Measurements from ENCODE around the gene EXOC3L4. TPM values are rescaled to one million over a fixed set of nuclear protein-coding genes. Genes with fewer than 3 reads are reported as not detected.

Gene EXOC3L4
- total RNA-seq, 1 experiment from 2014 or later, result not detected

DNA sequence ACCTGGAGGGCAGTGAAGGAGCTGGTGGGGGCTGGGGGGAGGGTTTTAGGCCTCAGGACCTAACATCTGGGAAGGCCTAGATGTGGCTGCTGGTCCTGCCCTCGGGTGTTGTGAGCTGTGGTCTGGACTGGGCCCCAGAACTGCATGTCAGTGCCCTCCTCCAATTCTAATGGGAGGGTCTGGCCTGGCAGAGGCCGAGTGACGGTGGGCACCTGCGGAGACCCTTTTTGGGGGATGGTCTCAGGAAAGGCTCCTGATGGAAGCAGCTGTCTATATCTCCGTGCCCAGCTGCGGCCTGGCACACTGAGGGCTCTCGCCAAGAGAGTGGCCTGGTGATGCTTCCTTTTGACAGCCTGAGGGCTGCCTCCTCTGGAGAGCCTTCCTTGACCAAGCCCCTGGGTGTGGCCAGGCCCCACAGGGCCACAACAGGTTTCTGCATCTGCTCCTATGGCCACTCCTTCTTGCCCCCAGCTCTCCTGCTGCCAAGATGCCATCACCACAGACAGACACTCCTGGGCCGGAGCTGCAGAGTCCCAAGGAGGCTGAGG, 5.3 kb downstream of the EXOC3L4 start:
- DNase-seq (ENCODE audit: low read depth, low spot score) (no peak), ATAC-seq (no peak)
- TF ChIP-seq, protein P1, sequence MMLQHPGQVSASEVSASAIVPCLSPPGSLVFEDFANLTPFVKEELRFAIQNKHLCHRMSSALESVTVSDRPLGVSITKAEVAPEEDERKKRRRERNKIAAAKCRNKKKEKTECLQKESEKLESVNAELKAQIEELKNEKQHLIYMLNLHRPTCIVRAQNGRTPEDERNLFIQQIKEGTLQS (IDR thresholded peaks at IDR 0.05), result no peak
- TF ChIP-seq JUND (IDR thresholded peaks at IDR 0.05), result no peak
- no peak for TF ChIP-seq CTCF (IDR thresholded peaks at IDR 0.05 in 2 of 3, conservative IDR thresholded peaks at IDR 0.05 in 1 of 3; ENCODE audit: borderline replicate concordance in 1 of 3, insufficient read depth in 1 of 3, low read depth in 2 of 3, low read length in 2 of 3)
- no peak for TF ChIP-seq ZFX (IDR thresholded peaks at IDR 0.05)
- no peak for TF ChIP-seq SP1 (IDR thresholded peaks at IDR 0.05; ENCODE audit: low read depth)
- TF ChIP-seq TCF7L2 (IDR thresholded peaks at IDR 0.05; ENCODE audit: borderline replicate concordance, extremely low read depth, insufficient read depth, insufficient read length), result no peak
- TF ChIP-seq EZH2phosphoT487 (IDR thresholded peaks at IDR 0.05; ENCODE audit: borderline replicate concordance), result no peak
- no peak for TF ChIP-seq SRF (IDR thresholded peaks at IDR 0.05; ENCODE audit: low read depth)
- TF ChIP-seq CBX3 (IDR thresholded peaks at IDR 0.05; ENCODE audit: low read depth), result no peak
- no peak for TF ChIP-seq ZBTB33 (IDR thresholded peaks at IDR 0.05; ENCODE audit: extremely low read depth, insufficient replicate concordance, low read length)
- no peak for TF ChIP-seq YY1 (IDR thresholded peaks at IDR 0.05; ENCODE audit: extremely low read depth, insufficient replicate concordance, low read depth, low read length)
- TF ChIP-seq POLR2AphosphoS5 (IDR thresholded peaks at IDR 0.05; ENCODE audit: low read depth, low read length), result no peak
- no peak for TF ChIP-seq RAD21 (IDR thresholded peaks at IDR 0.05; ENCODE audit: low read depth)
- TF ChIP-seq SIN3A (IDR thresholded peaks at IDR 0.05; ENCODE audit: low read depth), result no peak
- TF ChIP-seq POLR2A (IDR thresholded peaks at IDR 0.05; ENCODE audit: borderline replicate concordance, extremely low read depth, insufficient read depth, insufficient read length), result no peak
- TF ChIP-seq CEBPB (IDR thresholded peaks at IDR 0.05; ENCODE audit: low read depth), result no peak
- no peak for TF ChIP-seq ELF1 (IDR thresholded peaks at IDR 0.05; ENCODE audit: borderline replicate concordance, low read depth)
- TF ChIP-seq, protein P2, sequence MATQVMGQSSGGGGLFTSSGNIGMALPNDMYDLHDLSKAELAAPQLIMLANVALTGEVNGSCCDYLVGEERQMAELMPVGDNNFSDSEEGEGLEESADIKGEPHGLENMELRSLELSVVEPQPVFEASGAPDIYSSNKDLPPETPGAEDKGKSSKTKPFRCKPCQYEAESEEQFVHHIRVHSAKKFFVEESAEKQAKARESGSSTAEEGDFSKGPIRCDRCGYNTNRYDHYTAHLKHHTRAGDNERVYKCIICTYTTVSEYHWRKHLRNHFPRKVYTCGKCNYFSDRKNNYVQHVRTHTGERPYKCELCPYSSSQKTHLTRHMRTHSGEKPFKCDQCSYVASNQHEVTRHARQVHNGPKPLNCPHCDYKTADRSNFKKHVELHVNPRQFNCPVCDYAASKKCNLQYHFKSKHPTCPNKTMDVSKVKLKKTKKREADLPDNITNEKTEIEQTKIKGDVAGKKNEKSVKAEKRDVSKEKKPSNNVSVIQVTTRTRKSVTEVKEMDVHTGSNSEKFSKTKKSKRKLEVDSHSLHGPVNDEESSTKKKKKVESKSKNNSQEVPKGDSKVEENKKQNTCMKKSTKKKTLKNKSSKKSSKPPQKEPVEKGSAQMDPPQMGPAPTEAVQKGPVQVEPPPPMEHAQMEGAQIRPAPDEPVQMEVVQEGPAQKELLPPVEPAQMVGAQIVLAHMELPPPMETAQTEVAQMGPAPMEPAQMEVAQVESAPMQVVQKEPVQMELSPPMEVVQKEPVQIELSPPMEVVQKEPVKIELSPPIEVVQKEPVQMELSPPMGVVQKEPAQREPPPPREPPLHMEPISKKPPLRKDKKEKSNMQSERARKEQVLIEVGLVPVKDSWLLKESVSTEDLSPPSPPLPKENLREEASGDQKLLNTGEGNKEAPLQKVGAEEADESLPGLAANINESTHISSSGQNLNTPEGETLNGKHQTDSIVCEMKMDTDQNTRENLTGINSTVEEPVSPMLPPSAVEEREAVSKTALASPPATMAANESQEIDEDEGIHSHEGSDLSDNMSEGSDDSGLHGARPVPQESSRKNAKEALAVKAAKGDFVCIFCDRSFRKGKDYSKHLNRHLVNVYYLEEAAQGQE (IDR thresholded peaks at IDR 0.05; ENCODE audit: low read depth), result no peak
- Histone ChIP-seq H3K79me2 (ENCODE audit: insufficient read depth, low read length) (no peaks in the 10 kb centered on the region), H3K4me2 (ENCODE audit: low read length) (no peak overlapping the region), H3K27ac (ENCODE audit: low read depth, low read length) (no peak overlapping the region), H4K20me1 (ENCODE audit: insufficient read depth) (no peaks in the 10 kb centered on the region), H3K36me3 (ENCODE audit: control insufficient read depth in 1 of 2, insufficient read depth in 2 of 2, low read length in 2 of 2) (no peaks in the 10 kb centered on the region), H3K4me3 (replicated peaks in 1 of 2; ENCODE audit: low read depth in 1 of 2, low read length in 2 of 2) (no peak overlapping the region), H3K4me1 (ENCODE audit: control insufficient read depth in 1 of 2, insufficient read depth in 2 of 2, low read length in 2 of 2) (peaks cover 6 to 14% of the 10 kb centered on the region in 2 experiments; a peak in 3 of 4 replicates), H3K9me3 (ENCODE audit: control insufficient read depth in 1 of 2, insufficient read depth in 1 of 2, low read depth in 1 of 2, low read length in 2 of 2) (no peaks in the 10 kb centered on the region), H3K9me2 (ENCODE audit: insufficient read depth) (no peaks in the 10 kb centered on the region), H3K9ac (ENCODE audit: low read length) (no peak overlapping the region), H2AFZ (ENCODE audit: low read depth, low read length, poor library complexity, severe bottlenecking) (no peak overlapping the region), H3K27me3 (ENCODE audit: insufficient read depth, low read length) (no peaks in the 10 kb centered on the region)
- POLR2A ChIA-PET, result no interaction called here
- CTCF ChIA-PET, result no interaction called here
- no TSS peak for BruUV-seq (replicated peaks)
- RAD21 ChIA-PET (ENCODE audit: low non-redundant PET in 1 of 2, low total read pairs in 2 of 2, uncharacterized antibody in 2 of 2, unreplicated experiment in 2 of 2), result no interaction called here
- intact Hi-C loops (cut with micrococcal nuclease), result no loop called here

Measured in HCT116 (cell line).